ENCODE data around the gene JAZF1.

The JAZF1 gene

GRCh38 chr7:27933671-27934565 is 246.7 kb downstream of the JAZF1 start:
- Histone ChIP-seq H3K79me2 (no peaks in the 10 kb centered on the region), H3K4me2 (ENCODE audit: low read length) (no peak overlapping the region)
- TF ChIP-seq CTCF (IDR thresholded peaks at IDR 0.05): no peak

GRCh38 chr7:27930910-27931476 is 249.6 kb downstream of the JAZF1 start:
- Histone ChIP-seq H3K79me2 (no peaks in the 10 kb centered on the region), H3K36me3 (ENCODE audit: control insufficient read depth, insufficient read depth, low read length) (no peaks in the 10 kb centered on the region), H3K4me3 (ENCODE audit: low read depth, low read length) (no peak overlapping the region), H3K27ac (no peak overlapping the region), H3K9me3 (ENCODE audit: control insufficient read depth, low read length) (no peaks in the 10 kb centered on the region), H3K27me3 (ENCODE audit: control insufficient read depth, insufficient read depth, low read length) (no peaks in the 10 kb centered on the region), H3K4me2 (ENCODE audit: low read length) (no peak overlapping the region), H3K9ac (no peak overlapping the region), H3K4me1 (peaks cover 2% of the 10 kb centered on the region), H2AFZ (no peak overlapping the region)
- TF ChIP-seq CTCF (IDR thresholded peaks at IDR 0.05): no peak

More at GRCh38 chr7:27933671-27934565, 246.7 kb downstream of the JAZF1 start:
- Histone ChIP-seq H3K27me3 (ENCODE audit: control insufficient read depth, insufficient read depth, low read length) (no peaks in the 10 kb centered on the region), H3K9ac (no peak overlapping the region), H3K4me1 (peaks cover 5% of the 10 kb centered on the region), H3K27ac (no peak overlapping the region), H2AFZ (no peak overlapping the region), H3K36me3 (ENCODE audit: control insufficient read depth, insufficient read depth, low read length) (no peaks in the 10 kb centered on the region), H3K9me3 (ENCODE audit: control insufficient read depth, low read length) (no peaks in the 10 kb centered on the region), H3K4me3 (ENCODE audit: low read depth, low read length) (no peak overlapping the region)

GRCh38 chr7:27929127-27929526 is 251.5 kb downstream of the JAZF1 start:
- no peaks in the 10 kb centered on the region for H3K79me2 ChIP-seq
- no peak overlapping the region for H2AFZ ChIP-seq
- H3K4me1 ChIP-seq: peaks cover 4% of the 10 kb centered on the region
- H3K9ac ChIP-seq: no peak overlapping the region
- no peaks in the 10 kb centered on the region for H3K27me3 ChIP-seq (ENCODE audit: control insufficient read depth, insufficient read depth, low read length)
- H3K36me3 ChIP-seq (ENCODE audit: control insufficient read depth, insufficient read depth, low read length): no peaks in the 10 kb centered on the region
- H3K4me2 ChIP-seq (ENCODE audit: low read length): no peak overlapping the region
- no peak overlapping the region for H3K4me3 ChIP-seq (ENCODE audit: low read depth, low read length)
- TF ChIP-seq CTCF (IDR thresholded peaks at IDR 0.05): no peak
- no peak overlapping the region for H3K27ac ChIP-seq
- H3K9me3 ChIP-seq (ENCODE audit: control insufficient read depth, low read length): no peaks in the 10 kb centered on the region

- H3K36me3 ChIP-seq (ENCODE audit: control insufficient read depth, insufficient read depth, low read length): no peaks in the 10 kb centered on the region
- H3K4me1 ChIP-seq: peaks cover 4% of the 10 kb centered on the region
- H3K79me2 ChIP-seq: no peaks in the 10 kb centered on the region
- no peak overlapping the region for H3K9ac ChIP-seq
- H3K27me3 ChIP-seq (ENCODE audit: control insufficient read depth, insufficient read depth, low read length): no peaks in the 10 kb centered on the region
- no peak overlapping the region for H3K4me3 ChIP-seq (ENCODE audit: low read depth, low read length)
- no peak overlapping the region for H3K4me2 ChIP-seq (ENCODE audit: low read length)
- H2AFZ ChIP-seq: no peak overlapping the region
- no peak overlapping the region for H3K27ac ChIP-seq
- no peak for TF ChIP-seq CTCF (IDR thresholded peaks at IDR 0.05)
- no peaks in the 10 kb centered on the region for H3K9me3 ChIP-seq (ENCODE audit: control insufficient read depth, low read length)
These were observed 252.6 kb downstream of the JAZF1 start for GRCh38 chr7:27928001-27928400.

Measured in parathyroid adenoma (tissue), 2 donors.